CD4-positive, alpha-beta T cell treated with Interleukin-15 for 1 hour (primary cell): ENCODE results near the gene CCL7.

Experiments used
- DNase-seq: peaks from one replicate; pipeline ENCODE4 v3.0.0-alpha.2; 2020

CCL7 gene

GRCh38 chr17:34291721-34292348 is 21.8 kb downstream of the CCL7 start:
- no peak for DNase-seq

- DNase-seq, result no peak
These were observed 29.0 kb downstream of the CCL7 start for GRCh38 chr17:34299027-34299426.

GRCh38 chr17:34299956-34300577 is 30.0 kb downstream of the CCL7 start:
- DNase-seq, result no peak

- DNase-seq, result no peak
These were observed 30.8 kb downstream of the CCL7 start for GRCh38 chr17:34300652-34301370.

GRCh38 chr17:34301986-34302385 is 32.0 kb downstream of the CCL7 start:
- DNase-seq, result no peak

GRCh38 chr17:34302636-34303035 is 32.6 kb downstream of the CCL7 start:
- DNase-seq, result no peak

GRCh38 chr17:34303606-34304005 is 33.6 kb downstream of the CCL7 start:
- no peak for DNase-seq

GRCh38 chr17:34305061-34305460 is 35.0 kb downstream of the CCL7 start:
- no peak for DNase-seq

GRCh38 chr17:34305606-34306005 is 35.6 kb downstream of the CCL7 start:
- no peak for DNase-seq

- no peak for DNase-seq
These were observed 36.4 kb downstream of the CCL7 start for GRCh38 chr17:34306466-34306865.

GRCh38 chr17:34307110-34307509 is 37.1 kb downstream of the CCL7 start:
- DNase-seq, result peak; percentile 17

GRCh38 chr17:34308371-34308770 is 38.4 kb downstream of the CCL7 start:
- DNase-seq, result no peak

GRCh38 chr17:34311291-34311690 is 41.3 kb downstream of the CCL7 start:
- no peak for DNase-seq

- DNase-seq, result no peak
These were observed 42.1 kb downstream of the CCL7 start for GRCh38 chr17:34312080-34312479.

GRCh38 chr17:34313164-34313563 is 43.1 kb downstream of the CCL7 start:
- no peak for DNase-seq

GRCh38 chr17:34314279-34314678 is 44.3 kb downstream of the CCL7 start:
- DNase-seq, result no peak

GRCh38 chr17:34318474-34318873 is 48.5 kb downstream of the CCL7 start:
- no peak for DNase-seq

GRCh38 chr17:34319039-34319483 is 49.0 kb downstream of the CCL7 start, which contains the start of gene CCL8:
CCL8 (plus strand) TSS chr17:34319435; CDS start chr17:34319502, 67 bp downstream.
- no peak for DNase-seq
